Caco-2 (cell line): ENCODE data around the gene SLC38A10. TPM values are rescaled to one million over a fixed set of nuclear protein-coding genes. Genes with fewer than 3 reads are reported as not detected.

ENCODE experiments used
- BruUV-seq: library from RNA; stranded (reverse); fragments of 400-500 nt; replicated peaks from 2 replicates; lab custom pipeline; 2021; lab: Mats Ljungman, UMichigan
- CTCF ChIA-PET: fragments of 300-600 bp; sonication (Branson Sonifier 250); formaldehyde crosslinking; loops from one replicate; lab custom pipeline; 2022; ENCODE audit warnings: antibody characterized with exemption; lab: Charles Lee
- POLR2A ChIA-PET: fragments of 300-600 bp; sonication (Branson Sonifier 250); formaldehyde crosslinking; loops from one replicate; lab custom pipeline; 2022; ENCODE audit warnings: antibody characterized with exemption; lab: Charles Lee
- DNase-seq, 2 experiments: peaks; one replicate each; pipeline versions ENCODE4 v3.0.0 to v3.0.0-alpha.2; 2020 to 2022
- H3K27me3 ChIP-seq: replicated peaks from 2 replicates; pipeline ENCODE4 v1.6.0; 2011; ENCODE audit warnings: low read length; ENCODE audit not compliant: control insufficient read depth, insufficient read depth
- H3K36me3 ChIP-seq: 2 replicates; pipeline ENCODE4 v1.5.1; 2011; ENCODE audit warnings: low read length; ENCODE audit not compliant: control insufficient read depth, insufficient read depth
- H3K4me1 ChIP-seq: fragments of 250-450 bp; sonication (Bioruptor Pico); 2 replicates; pipeline ENCODE4 v1.5.1; 2020; ENCODE audit warnings: mild to moderate bottlenecking
- H3K4me3 ChIP-seq: 2 replicates; pipeline ENCODE4 v1.5.1; 2011; ENCODE audit warnings: low read depth, mild to moderate bottlenecking, control low read depth, low read length
- H3K9me3 ChIP-seq: fragments of 250-450 bp; sonication (Bioruptor Pico); 2 replicates; pipeline ENCODE4 v1.5.1; 2020; ENCODE audit warnings: mild to moderate bottlenecking, moderate library complexity
- H3K27ac Mint-ChIP-seq: one replicate; pipeline ENCODE4 v1.8.0; 2022; ENCODE audit warnings: mixed read lengths; ENCODE audit not compliant: unreplicated experiment
- H3K27me3 Mint-ChIP-seq: one replicate; pipeline ENCODE4 v1.8.0; 2022; ENCODE audit warnings: mixed read lengths; ENCODE audit not compliant: insufficient read depth, unreplicated experiment
- H3K36me3 Mint-ChIP-seq: one replicate; pipeline ENCODE4 v1.8.0; 2022; ENCODE audit warnings: mild to moderate bottlenecking, mixed read lengths; ENCODE audit not compliant: insufficient read depth, unreplicated experiment
- H3K4me1 Mint-ChIP-seq: one replicate; pipeline ENCODE4 v1.8.0; 2022; ENCODE audit warnings: low read depth, mixed read lengths; ENCODE audit not compliant: unreplicated experiment
- H3K4me3 Mint-ChIP-seq: one replicate; pipeline ENCODE4 v1.8.0; 2022; ENCODE audit warnings: mild to moderate bottlenecking, moderate library complexity, mixed read lengths; ENCODE audit not compliant: unreplicated experiment
- H3K9me3 Mint-ChIP-seq: one replicate; pipeline ENCODE4 v1.8.0; 2022; ENCODE audit warnings: mixed read lengths; ENCODE audit not compliant: unreplicated experiment
- intact Hi-C: fragments of 100-400 bp; cut with micrococcal nuclease; formaldehyde crosslinking; loops from one replicate; pipeline ENCODE4 v1.10.0; 2022; ENCODE audit not compliant: unreplicated experiment
- total RNA-seq: library from RNA; stranded (reverse); gene quantifications from 2 replicates; pipeline ENCODE4 v1.2.3, GENCODE V29; 2022
- TF ChIP-seq, protein P1 (sequence below), 2 experiments: fragments of 200-600 bp in 1 of 2; IDR thresholded peaks; 1 replicate in 1 of 2; 2 replicates in 1 of 2; pipeline versions ENCODE4 v1.5.1 to v1.8.0; 2011 to 2022; ENCODE audit warnings: antibody characterized with exemption in 1 of 2, control low read depth in 1 of 2, inconsistent platforms in 1 of 2, low read depth in 1 of 2, low read length in 1 of 2, mild to moderate bottlenecking in 1 of 2, moderate library complexity in 1 of 2; ENCODE audit not compliant: insufficient read depth in 1 of 2, severe bottlenecking in 1 of 2, unreplicated experiment in 1 of 2

SLC38A10 gene
- total RNA-seq, 1 experiment from 2014 or later: 137 TPM

- Histone ChIP-seq H3K36me3 (peaks cover 2% of the 10 kb centered on the region; the same call in 1 of the 2 replicates), H3K4me3 (no peak overlapping the region), H3K27me3 (no peaks in the 10 kb centered on the region), H3K4me1 (no peaks in the 10 kb centered on the region), H3K9me3 (no peaks in the 10 kb centered on the region)
- Mint-ChIP-seq H3K27ac (no peak overlapping the region), H3K27me3 (no peaks in the 10 kb centered on the region), H3K9me3 (no peaks in the 10 kb centered on the region), H3K4me1 (no peaks in the 10 kb centered on the region), H3K4me3 (no peak overlapping the region), H3K36me3 (peaks cover 26% of the 10 kb centered on the region)
- no TSS peak for BruUV-seq
- CTCF ChIA-PET: interaction anchor here (1.0 kb wide), 1 partner anchor 227 kb away, joined by 3 read pairs; no protein-coding TSS in a partner anchor
- POLR2A ChIA-PET: no interaction called here
- intact Hi-C loops: loop anchor here (5.0 kb wide), 1 partner anchor 40 kb away; the partner anchor contains the start of gene SLC38A10
- DNase-seq: no peak
- TF ChIP-seq, protein P1, sequence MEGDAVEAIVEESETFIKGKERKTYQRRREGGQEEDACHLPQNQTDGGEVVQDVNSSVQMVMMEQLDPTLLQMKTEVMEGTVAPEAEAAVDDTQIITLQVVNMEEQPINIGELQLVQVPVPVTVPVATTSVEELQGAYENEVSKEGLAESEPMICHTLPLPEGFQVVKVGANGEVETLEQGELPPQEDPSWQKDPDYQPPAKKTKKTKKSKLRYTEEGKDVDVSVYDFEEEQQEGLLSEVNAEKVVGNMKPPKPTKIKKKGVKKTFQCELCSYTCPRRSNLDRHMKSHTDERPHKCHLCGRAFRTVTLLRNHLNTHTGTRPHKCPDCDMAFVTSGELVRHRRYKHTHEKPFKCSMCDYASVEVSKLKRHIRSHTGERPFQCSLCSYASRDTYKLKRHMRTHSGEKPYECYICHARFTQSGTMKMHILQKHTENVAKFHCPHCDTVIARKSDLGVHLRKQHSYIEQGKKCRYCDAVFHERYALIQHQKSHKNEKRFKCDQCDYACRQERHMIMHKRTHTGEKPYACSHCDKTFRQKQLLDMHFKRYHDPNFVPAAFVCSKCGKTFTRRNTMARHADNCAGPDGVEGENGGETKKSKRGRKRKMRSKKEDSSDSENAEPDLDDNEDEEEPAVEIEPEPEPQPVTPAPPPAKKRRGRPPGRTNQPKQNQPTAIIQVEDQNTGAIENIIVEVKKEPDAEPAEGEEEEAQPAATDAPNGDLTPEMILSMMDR (IDR thresholded peaks at IDR 0.05; ENCODE audit: insufficient read depth in 1 of 2, low read depth in 1 of 2, low read length in 1 of 2, severe bottlenecking in 1 of 2, unreplicated experiment in 1 of 2): no peak
Measured at GRCh38 chr17:81257533-81257932, 37.6 kb downstream of the SLC38A10 start.

- Histone ChIP-seq H3K4me3 (no peak overlapping the region), H3K36me3 (peaks cover 2% of the 10 kb centered on the region; the same call in 1 of the 2 replicates), H3K4me1 (no peaks in the 10 kb centered on the region), H3K27me3 (no peaks in the 10 kb centered on the region), H3K9me3 (no peaks in the 10 kb centered on the region)
- no peaks in the 10 kb centered on the region for H3K4me1 Mint-ChIP-seq
- TF ChIP-seq, protein P1 (IDR thresholded peaks at IDR 0.05; ENCODE audit: insufficient read depth in 1 of 2, low read depth in 1 of 2, low read length in 1 of 2, severe bottlenecking in 1 of 2, unreplicated experiment in 1 of 2): no peak
- peaks cover 30% of the 10 kb centered on the region for H3K36me3 Mint-ChIP-seq
- intact Hi-C loops: loop anchor here (5.0 kb wide), 1 partner anchor 41 kb away; the partner anchor contains the start of gene SLC38A10
- H3K9me3 Mint-ChIP-seq: no peaks in the 10 kb centered on the region
- CTCF ChIA-PET: interaction anchor here (1.0 kb wide), 1 partner anchor 228 kb away, joined by 3 read pairs; no protein-coding TSS in a partner anchor
- POLR2A ChIA-PET: interaction anchor here (1.0 kb wide), 1 partner anchor 141 kb away, joined by 7 read pairs; no protein-coding TSS in a partner anchor
- H3K27me3 Mint-ChIP-seq: no peaks in the 10 kb centered on the region
- H3K4me3 Mint-ChIP-seq: no peak overlapping the region
- DNase-seq: no peak
- H3K27ac Mint-ChIP-seq: no peak overlapping the region
- no TSS peak for BruUV-seq
Measured at GRCh38 chr17:81256616-81257015, 38.5 kb downstream of the SLC38A10 start.

GRCh38 chr17:81254955-81255717 is 40.0 kb downstream of the SLC38A10 start:
- H3K9me3 Mint-ChIP-seq: no peaks in the 10 kb centered on the region
- intact Hi-C loops: loop anchor here (5.0 kb wide), 1 partner anchor 42 kb away; the partner anchor contains the start of gene SLC38A10
- H3K4me1 Mint-ChIP-seq: no peaks in the 10 kb centered on the region
- Histone ChIP-seq H3K4me3 (no peak overlapping the region), H3K36me3 (peaks cover 2% of the 10 kb centered on the region; the same call in 1 of the 2 replicates), H3K9me3 (no peaks in the 10 kb centered on the region), H3K4me1 (no peaks in the 10 kb centered on the region), H3K27me3 (no peaks in the 10 kb centered on the region)
- ChIA-PET CTCF (interaction anchor here (0.7 to 3.8 kb wide), 6 partner anchors 40 to 309 kb away, joined by 3 to 28 read pairs (median 3); partner anchors contain the start of gene SLC38A10), POLR2A (no interaction called here)
- H3K27ac Mint-ChIP-seq: no peak overlapping the region
- TF ChIP-seq, protein P1 (IDR thresholded peaks at IDR 0.05; ENCODE audit: insufficient read depth in 1 of 2, low read depth in 1 of 2, low read length in 1 of 2, severe bottlenecking in 1 of 2, unreplicated experiment in 1 of 2): peak; percentile 58 to 71
- no peak overlapping the region for H3K4me3 Mint-ChIP-seq
- BruUV-seq: no TSS peak
- no peaks in the 10 kb centered on the region for H3K27me3 Mint-ChIP-seq
- peaks cover 40% of the 10 kb centered on the region for H3K36me3 Mint-ChIP-seq
- DNase-seq: peak; percentile 71 to 72
